HG03342 (cell line): ENCODE results near the gene MAP2K4.
"Not testable (repeated sequence)": the region's sequence is repeated elsewhere in the genome, so short reads cannot be mapped to it uniquely, and the experiment has no call there.

ENCODE experiments used
- ATAC-seq: cut with Tn5 transposase; IDR thresholded peaks from one replicate; pipeline ENCODE4 v1.9.1; 2021; ENCODE audit warnings: mild to moderate bottlenecking, moderate library complexity; ENCODE audit not compliant: unreplicated experiment

Gene MAP2K4

DNA sequence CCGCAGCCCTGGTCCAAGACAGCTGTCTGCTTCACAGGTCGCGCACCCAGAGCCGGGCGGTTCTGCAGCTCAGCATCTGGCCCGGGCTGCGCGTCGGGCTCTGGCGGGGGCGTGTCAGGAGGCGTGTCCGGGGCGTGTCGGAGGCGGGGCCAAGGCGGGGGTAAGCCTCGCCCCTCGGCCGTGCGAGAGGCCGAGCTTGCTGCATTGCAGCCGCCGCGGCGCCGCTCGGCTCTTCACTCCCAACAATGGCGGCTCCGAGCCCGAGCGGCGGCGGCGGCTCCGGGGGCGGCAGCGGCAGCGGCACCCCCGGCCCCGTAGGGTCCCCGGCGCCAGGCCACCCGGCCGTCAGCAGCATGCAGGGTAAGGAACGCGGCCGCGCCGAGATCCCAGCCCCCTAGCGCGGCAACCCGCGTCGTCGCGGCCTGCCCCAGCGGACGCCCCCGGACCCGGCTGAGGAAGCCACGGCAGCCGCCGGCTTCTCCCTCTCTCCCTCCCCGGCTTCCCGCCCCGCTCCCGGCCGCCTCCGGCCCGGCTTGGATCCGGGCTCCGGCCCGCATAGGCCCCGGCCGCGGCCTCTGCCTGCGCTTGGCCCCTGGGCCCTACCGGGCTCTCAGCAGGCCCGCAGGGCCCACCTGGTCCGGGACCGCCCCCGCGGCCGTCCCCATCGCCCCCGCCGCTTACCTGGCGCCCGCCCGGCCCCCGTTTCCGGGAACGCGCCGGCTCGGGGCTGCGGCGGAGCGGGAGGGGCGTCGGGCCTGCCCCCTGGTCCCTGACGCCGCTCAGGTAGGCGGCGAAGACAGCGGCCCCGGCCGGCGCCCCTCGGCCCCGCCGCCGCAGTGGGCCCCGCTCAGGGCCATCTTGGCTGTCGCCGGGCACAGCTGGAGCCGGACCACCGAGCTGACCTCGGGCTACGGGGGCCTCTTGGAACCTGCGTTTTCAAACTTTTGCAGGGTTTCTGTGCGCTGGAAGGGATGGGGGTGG lies at the start of gene MAP2K4:
Gene MAP2K4, plus strand, starts transcription at position 236 of the 981 bp plus-strand sequence. Its CDS starts 10 bp downstream, at position 246.
- ATAC-seq: peak; percentile 95

DNA sequence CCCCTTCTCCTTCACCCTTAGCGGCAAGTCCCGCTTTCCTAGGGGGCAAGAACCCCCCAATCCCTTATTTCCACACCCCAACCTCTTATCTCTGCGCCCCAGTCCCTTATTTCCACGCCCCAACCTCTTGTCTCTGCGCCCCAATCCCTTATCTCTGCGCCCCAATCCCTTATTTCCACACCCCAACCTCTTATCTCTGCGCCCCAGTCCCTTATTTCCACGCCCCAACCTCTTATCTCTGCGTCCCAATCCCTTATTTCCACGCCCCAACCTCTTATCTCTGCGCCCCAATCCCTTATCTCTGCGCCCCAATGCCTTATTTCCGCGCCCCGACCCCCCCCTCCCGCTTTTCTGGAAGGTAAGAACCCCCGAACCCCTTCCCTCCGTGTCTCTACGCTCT lies 47.9 kb upstream of the MAP2K4 start:
- not testable (repeated sequence) for ATAC-seq

DNA sequence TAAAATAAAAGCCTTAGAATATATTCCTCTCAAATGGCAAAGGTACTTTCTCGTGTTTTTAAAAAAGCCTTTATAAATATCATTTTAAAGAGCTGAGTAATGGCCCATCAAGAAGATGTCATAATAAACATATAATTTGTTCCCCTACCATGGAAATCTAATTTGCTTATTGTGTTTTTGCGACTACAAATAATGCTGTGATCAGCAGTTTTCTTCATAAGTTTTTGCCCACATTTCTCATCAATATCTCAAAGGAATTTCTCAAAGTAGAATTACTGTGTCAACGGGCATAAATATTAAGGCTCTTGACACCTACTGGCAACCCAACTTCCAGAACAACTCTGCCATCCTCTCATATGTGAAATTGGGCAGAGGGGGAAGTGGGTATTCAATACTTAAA lies 40.9 kb upstream of the MAP2K4 start:
- ATAC-seq: no peak

DNA sequence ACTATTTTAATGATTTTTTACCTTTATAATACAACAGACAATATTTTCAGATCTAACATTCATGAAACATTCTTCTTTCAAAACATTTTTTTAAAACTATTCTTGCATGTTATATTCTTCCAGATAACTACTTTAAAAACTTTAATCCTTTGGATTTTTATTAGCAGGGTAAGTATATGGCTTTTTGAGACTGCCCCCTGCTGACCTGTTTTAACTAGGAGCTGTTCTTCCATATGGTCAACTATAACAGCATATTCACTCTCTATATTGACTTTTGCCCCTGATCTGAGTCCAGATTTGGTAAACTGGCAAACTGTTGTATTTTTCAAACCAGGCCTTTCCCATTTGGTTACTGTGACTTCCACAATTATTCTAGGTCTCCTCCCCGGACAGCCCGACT lies 39.9 kb upstream of the MAP2K4 start:
- ATAC-seq: no peak

DNA sequence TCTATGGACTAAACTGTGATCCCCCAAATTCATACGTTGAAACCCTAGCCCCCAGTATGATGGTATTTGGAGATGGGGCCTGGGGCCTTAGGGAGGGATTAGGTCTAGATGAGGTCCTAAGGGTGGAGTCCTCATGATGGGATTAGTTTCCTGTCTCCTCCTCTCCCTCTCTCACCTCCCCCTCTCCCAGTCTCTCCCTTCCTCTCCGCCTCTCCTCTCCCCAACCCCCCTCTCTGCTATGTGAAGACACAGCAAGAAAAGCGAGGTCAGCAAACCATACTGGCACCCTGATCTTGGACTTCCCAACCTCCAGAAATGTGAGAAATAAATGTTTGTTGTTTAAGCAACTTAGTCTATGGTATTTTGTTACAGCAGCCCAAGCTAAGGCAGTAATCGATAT lies 38.8 kb upstream of the MAP2K4 start:
- no peak for ATAC-seq

DNA sequence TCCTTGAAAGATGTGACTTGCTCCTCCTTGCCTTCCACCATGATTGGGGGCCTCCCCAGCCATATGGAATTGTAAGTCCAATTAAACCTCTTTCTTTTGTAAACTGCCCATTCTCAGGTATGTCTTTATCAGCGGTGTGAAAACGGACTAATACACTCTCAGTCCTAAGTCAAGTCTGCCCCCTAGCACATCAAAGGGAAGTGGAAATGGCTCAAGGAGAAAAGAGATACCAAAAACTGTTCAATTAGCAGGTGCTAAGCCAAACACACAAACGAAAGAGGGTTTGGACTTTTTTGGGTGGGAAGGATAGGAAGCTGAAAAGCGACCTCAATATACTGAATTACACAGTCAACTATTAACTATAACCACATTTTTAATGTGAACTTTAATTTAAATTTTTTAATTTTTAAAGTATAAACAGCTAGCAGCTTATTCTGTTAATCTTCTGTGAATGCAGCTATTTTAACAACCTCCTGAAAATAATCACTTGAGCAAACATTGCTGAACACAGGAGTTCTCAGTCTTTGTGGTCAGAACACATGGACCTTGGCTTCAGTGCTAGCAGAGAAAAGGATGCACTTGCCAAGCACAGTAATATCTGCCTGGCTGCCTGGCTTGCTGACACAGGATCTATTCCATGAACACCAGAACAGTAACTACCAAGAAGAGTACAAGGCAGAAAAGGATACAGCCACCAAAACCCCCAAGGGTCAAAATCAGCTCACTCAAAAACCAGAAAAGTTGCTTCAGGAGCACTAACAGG lies 34.3 kb upstream of the MAP2K4 start:
- ATAC-seq: no peak

DNA sequence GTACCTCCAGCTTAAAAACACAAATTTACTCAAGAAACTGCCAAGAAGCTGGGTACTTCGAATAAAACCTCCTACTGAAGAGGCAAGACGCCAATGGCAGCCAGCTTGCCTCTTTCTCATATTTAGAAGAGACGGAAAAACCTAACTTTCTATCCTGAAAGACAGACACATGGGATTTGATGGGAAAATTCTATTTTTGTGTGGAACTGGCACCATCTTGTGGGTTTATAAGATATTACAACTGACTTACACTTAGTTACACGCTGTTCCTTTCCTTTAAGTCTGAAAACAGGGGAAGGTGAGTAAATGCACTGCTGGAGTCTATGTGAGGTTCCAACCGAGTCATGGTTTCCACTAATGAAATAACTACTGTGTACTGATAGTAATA lies 33.7 kb upstream of the MAP2K4 start:
- ATAC-seq: no peak

DNA sequence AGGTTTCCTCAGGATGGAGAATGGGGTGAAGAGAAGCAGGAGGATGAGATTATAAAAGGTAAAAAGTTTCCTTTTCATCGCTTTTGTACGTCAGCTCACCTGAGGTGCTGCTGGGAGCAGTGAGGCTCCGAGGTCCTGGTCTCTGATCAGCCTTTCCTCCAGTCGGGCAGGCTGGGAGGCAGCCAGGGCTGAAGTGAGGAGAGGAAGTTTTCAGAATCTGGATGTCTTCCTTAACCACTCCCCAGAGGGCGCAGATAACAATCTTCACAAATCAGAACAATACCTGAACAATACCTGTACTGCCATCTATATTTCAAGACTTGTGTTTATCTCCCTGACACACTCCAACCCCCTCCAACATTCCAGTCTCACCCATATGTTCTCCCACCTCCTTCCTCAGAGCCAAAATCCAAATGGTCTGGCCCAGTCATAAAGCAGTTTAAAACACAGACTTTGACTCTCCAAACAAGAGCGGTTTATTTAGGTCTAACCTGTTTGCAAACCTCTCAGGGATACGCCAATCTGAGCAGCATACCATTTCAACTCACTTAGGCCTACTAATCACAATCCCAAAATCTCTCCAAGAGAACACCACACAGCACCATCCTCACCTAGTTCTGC lies 30.2 kb upstream of the MAP2K4 start:
- ATAC-seq: no peak

DNA sequence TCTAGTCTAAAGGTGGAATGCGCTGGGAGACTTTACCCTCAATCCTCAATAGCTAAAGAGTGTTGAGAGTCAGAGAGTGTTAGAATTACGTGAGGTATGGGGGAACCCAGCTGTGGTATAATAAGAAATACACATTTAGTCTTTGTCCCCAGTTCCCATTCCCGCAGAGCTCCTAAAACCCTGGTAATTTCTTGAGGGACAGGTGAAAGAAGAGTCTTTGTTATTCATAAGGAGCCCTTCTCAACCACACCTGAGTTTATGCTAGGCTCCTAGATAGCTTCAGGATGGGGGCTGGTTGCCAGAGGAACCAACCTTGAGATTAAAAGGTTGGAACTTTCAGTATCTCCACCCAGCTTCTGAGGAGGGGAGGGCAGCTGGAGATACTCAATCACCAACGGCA lies 29.2 kb upstream of the MAP2K4 start:
- ATAC-seq: no peak

DNA sequence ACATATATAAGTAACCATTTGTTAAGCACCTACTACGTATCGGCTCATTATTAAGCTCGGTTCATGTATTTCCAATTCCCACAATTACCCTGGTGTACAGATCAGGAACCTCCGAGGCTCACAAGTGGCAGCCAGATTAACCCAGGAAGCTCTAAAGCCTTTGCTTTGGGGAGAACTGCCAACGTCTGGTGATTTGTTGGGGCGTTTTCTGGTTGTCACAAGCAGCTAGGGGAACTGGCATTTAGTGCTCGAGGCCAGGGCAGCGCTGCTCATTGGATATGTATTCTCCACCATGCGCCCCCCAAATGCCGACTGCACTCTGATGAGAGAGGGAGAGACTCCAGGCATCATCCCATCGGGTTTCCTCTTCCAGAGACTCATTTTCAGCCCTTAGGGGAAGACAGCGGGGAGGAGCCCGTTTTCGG lies 23.9 kb upstream of the MAP2K4 start:
- ATAC-seq: peak; percentile 36

DNA sequence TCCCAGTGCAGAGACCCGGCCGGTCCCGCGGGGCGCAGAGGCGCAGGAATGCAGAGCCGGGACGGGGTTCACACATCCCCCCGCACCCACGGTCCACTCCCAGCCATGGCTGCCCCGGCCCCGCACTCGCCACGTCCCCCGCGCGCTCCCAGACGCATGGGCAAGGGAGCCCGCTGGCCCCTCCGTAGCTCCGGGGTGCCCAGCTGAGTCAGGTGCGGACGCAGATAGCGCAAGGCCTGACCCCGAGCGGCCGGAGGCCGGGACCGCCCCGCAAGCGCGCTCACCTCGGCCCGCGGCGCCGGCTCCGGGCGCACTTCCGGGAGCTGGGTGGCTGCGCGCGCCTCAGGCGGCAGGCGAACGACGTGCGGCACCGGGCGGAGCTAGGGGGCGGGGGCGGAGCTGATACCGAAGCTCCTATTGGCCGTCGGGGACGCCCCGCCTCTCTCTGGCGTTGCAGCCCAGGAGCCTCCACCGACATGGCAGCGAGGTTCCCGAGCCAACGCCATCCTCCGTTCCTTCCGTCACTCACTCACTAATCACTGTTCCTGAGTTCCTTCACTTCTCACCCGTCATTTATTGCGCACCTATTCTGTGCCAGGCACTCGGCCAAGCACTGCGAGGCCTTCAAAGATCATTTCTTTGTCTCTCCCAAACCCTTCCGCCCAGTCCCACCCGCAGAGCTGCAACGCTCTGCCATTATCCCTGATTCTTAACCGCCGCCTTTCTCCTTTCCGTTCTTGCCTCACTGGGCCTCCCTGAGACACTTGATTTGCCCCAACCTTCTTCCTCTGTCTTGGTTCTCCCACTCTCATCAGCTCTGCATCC lies 23.3 kb upstream of the MAP2K4 start, which contains the start of gene ZNF18:
Gene ZNF18, minus strand, starts transcription at position 329 of the 825 bp plus-strand sequence. CDS start 4,646 bp downstream, outside the sequence.
- ATAC-seq: peak; percentile 97

DNA sequence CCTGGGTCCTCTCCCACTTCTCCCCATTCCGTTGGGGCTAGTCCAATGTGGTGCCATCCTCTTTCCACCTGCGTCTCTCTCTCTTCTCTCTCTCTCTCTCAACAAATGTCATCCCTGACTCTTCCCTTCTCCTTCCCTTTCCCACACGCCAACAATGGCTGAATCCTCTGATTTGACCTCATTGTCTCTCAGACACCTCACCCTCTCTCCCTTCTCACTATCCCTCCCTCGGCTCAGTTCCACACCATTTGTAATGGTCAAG lies 22.8 kb upstream of the MAP2K4 start:
- no peak for ATAC-seq

DNA sequence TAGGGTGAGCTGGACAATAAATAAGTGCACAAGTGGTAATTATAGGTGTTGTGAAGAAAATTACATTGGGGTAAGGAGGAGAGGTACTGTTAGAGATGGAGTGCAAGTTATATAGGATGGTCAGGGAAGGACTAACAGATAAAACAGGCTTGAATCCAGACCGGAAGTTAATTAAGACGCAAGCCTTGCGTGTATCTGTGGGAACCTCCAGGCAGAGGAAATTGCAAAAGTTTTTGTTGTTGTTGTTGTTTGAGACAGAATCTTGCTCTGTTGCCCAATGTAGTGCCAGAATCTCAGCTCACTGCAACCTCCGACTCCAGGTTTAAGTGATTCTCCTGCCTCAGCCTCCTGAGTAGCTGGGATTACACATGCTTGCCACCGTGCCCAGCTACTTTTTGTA lies 21.0 kb upstream of the MAP2K4 start:
- no peak for ATAC-seq

DNA sequence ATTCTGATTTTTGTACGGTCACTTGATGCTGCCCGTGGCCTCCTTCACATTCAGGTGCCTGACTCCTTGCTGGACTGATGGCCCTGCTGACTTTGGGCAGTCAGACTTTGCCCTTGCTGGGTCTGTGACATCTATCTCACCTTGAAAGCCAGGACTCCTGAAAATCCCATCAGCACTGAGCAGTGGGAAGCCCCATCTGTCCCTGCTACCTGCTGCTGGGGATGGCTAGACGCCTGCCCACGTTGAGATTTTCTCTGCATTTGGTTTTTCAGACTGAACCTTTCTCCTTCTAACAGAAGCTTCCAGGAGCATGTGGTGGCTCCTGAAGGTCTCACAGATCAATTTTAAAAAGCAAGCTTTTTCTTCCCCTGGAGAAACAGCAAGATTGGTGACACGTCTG lies 13.2 kb upstream of the MAP2K4 start:
- ATAC-seq: no peak

DNA sequence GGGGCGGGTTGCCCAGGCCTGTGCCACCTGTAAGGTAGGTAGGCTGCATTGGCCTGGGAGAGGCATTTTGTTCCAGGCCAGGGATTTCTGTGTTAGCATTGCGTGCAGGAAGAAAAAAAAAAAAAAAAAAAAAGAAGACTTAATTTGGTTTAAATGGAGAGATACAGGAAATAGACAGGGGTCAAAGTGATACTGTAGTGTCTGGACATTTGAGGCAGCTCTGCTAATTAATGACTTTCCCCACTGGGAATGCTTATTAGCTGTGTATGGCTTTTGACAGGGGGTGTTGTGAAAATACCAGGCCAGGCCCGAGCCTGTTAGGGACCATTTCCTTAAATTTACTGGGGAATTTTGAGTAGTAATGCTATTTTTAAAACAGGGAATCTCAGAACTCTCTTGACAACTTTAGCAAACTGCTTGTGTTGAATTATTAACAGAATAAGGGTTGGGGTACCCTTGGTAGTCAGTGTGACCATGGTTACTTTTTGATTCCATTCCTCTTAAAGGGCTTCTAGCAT lies 1.0 kb downstream of the MAP2K4 start:
- ATAC-seq: no peak

DNA sequence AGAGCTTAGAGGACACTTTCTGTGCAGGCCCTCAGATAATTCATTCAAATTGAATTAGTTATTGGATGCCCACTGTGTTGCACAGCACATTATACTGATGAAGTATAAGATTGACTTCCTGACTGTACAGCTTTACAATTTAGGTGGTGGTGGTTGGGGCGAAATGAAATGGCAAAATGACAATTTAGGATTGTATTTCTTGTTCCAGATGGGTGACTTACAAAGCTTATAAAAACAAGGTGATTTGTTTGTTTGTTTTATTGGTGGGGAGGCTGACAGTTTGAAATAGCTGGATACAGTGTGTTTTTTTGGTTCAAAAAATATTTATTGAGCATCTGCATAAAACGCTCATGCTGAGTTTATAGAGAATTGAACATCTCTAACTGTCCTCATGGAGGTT lies 1.6 kb downstream of the MAP2K4 start:
- ATAC-seq: no peak

DNA sequence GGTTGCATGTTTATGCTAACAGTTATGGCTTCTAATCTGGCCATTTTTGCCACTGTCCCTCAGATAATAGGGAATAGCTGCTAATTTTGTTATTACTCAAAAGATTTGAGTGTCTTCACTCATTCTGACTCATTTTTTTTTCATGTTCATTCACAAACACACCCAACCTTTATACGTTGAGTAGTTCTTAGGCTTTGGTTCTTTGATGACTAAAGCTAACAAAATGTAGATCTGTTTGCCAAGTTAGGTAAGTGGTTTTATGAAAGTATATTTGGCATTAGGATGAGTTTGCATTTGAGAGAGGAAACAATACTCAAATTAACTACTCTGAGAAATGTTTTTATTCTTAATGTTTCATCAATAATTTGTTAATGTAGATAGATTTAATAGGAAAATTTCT lies 3.6 kb downstream of the MAP2K4 start:
- no peak for ATAC-seq

DNA sequence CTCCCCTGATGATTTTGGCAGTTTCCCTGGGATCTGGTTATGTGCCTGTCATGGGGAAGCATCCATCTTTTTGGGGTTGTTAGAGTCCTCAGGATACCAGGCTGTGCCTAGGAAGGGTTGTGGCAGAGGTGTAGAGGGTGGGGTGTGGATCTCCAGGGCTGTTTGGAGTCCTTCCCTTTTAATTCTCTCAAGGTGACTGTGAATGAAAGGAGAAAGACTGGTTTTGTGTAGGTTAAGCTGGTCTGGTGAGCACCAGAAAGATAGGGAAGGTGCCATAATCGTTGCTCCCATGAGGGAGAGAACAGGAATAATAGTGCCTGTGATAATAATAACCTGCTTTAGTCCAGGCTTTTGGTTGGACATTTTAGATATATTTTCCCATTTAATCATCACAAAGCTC lies 7.0 kb downstream of the MAP2K4 start:
- ATAC-seq: no peak

DNA sequence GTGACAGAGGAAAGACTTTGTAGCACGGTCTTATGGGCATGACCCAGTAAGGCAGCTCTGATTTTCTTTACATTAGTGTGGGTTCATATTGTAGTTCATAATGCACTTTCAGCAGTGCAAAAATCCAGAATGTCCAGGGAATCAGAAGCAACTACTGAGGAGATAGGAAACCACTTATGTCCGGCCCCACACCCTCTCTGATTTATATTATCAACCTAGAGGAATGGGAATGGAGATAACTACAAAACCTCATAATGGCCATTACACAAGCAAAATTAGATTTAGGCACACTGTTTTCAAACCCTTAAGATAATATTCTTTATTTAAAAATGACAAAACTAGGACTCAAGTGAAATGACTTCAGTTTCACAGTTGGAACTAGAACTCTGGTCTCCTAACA lies 7.9 kb downstream of the MAP2K4 start:
- ATAC-seq: no peak

DNA sequence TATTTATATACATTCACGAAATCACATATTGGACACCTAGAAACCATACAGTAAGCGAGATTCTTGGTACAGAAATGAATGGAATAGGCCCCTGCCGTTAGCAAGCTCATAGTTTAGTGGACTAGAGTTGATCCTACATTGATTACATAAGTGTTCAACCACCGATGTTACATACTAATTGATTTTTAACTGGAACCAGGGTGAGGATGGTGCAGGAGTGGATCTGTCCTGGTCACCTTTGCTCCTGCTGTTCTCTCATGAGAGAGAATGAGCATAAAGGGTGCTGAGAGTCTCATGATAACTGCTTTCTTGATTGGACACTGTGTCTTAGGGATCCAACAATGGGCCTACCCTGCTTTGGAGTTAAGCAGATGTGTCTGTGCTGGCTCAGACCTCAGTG lies 13.9 kb downstream of the MAP2K4 start:
- no peak for ATAC-seq

DNA sequence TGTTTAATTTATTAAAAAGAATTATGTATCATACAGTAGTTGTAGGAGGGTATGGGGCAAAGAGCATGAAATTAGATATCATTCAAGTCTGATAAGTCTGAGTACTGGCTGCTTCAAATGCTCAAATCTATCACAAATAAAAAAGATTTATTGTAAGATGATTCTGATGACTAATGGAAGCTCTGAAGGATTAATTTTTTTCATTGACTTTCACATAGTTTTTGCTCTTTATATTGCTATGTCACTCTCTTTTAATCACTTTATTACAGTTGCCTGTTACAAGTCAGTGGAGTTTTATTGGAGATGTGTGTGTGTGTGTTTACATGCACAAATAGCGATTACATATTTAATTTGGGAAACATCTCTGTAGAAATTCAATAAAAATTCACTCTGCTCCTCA lies 15.0 kb downstream of the MAP2K4 start:
- no peak for ATAC-seq
